EH (cell line): ENCODE results near the gene SPOCK2.
"Not testable (repeated sequence)": the region's sequence is repeated elsewhere in the genome, so short reads cannot be mapped to it uniquely, and the experiment has no call there.

Experiments
- DNase-seq: peaks from one replicate; pipeline ENCODE4 v3.0.0-alpha.2; 2015; ENCODE audit warnings: low read depth

SPOCK2 gene

GRCh38 chr10:72108004-72108370 lies 19.6 kb upstream of the SPOCK2 start:
- not testable (repeated sequence) for DNase-seq

- no peak for DNase-seq
Observed at GRCh38 chr10:72107325-72108003, 19.1 kb upstream of the SPOCK2 start.

- no peak for DNase-seq
Observed at GRCh38 chr10:72106896-72107295, 18.5 kb upstream of the SPOCK2 start.

GRCh38 chr10:72106154-72106849 lies 18.0 kb upstream of the SPOCK2 start:
- DNase-seq = no peak

- no peak for DNase-seq
Observed at GRCh38 chr10:72105710-72106109, 17.4 kb upstream of the SPOCK2 start.

- no peak for DNase-seq
Observed at GRCh38 chr10:72105098-72105475, 16.7 kb upstream of the SPOCK2 start.

GRCh38 chr10:72104472-72105097 lies 16.2 kb upstream of the SPOCK2 start:
- DNase-seq = no peak

GRCh38 chr10:72099600-72099921 lies 11.2 kb upstream of the SPOCK2 start:
- no peak for DNase-seq

- no peak for DNase-seq
Observed at GRCh38 chr10:72098836-72099599, 10.7 kb upstream of the SPOCK2 start.

- no peak for DNase-seq
Observed at GRCh38 chr10:72098301-72098835, 10.0 kb upstream of the SPOCK2 start.

- peak; percentile 89 for DNase-seq
Observed at GRCh38 chr10:72097448-72098300, 9.3 kb upstream of the SPOCK2 start.

- peak; percentile 64 for DNase-seq
Observed at GRCh38 chr10:72096115-72097000, 8.0 kb upstream of the SPOCK2 start.

GRCh38 chr10:72095195-72095594 lies 6.8 kb upstream of the SPOCK2 start:
- DNase-seq = no peak

- no peak for DNase-seq
Observed at GRCh38 chr10:72094574-72094973, 6.2 kb upstream of the SPOCK2 start.

- DNase-seq = no peak
Observed at GRCh38 chr10:72093450-72093849, 5.1 kb upstream of the SPOCK2 start.

GRCh38 chr10:72092987-72093386 lies 4.6 kb upstream of the SPOCK2 start:
- no peak for DNase-seq

- no peak for DNase-seq
Observed at GRCh38 chr10:72092171-72092924, 4.0 kb upstream of the SPOCK2 start.

- DNase-seq = no peak
Observed at GRCh38 chr10:72090326-72090725, 2.0 kb upstream of the SPOCK2 start.

GRCh38 chr10:72089618-72090017 lies 1.3 kb upstream of the SPOCK2 start:
- DNase-seq = no peak
